NT2/D1 (cell line): ENCODE measurements around the gene EREG.

Experiments
- SUZ12 ChIP-seq: IDR thresholded peaks from 2 replicates; pipeline ENCODE4 v1.6.1; 2011; ENCODE audit not compliant: insufficient read length, insufficient read depth; ENCODE audit errors: extremely low read depth
- YY1 ChIP-seq: IDR thresholded peaks from 2 replicates; pipeline ENCODE4 v1.6.1; 2011; ENCODE audit not compliant: insufficient read length, insufficient read depth
- ZNF274 ChIP-seq: IDR thresholded peaks from 2 replicates; pipeline ENCODE4 v1.6.1; 2011; ENCODE audit warnings: mild to moderate bottlenecking, low read depth, low read length

GRCh38 chr4:74362347-74362746 is 2.6 kb upstream of the EREG start:
- TF ChIP-seq ZNF274 (no peak), YY1 (no peak), SUZ12 (no peak)
